Activated naive CD4-positive, alpha-beta T cell treated with anti-CD3 and anti-CD28 coated beads for 36 hours (primary cell): ENCODE data around the gene TUBA3E. TPM values are rescaled to one million over a fixed set of nuclear protein-coding genes. Genes with fewer than 3 reads are reported as not detected.
"Not testable (repeated sequence)": the region's sequence is repeated elsewhere in the genome, so short reads cannot be mapped to it uniquely, and the experiment has no call there.

Experiments used
- CTCF ChIA-PET: fragments of 350-600 bp; sonication (Branson Sonifier 250); formaldehyde crosslinking; loops from one replicate; lab custom pipeline; 2021; ENCODE audit warnings: antibody characterized with exemption; lab: Charles Lee
- DNase-seq: peaks from one replicate; pipeline ENCODE4 v3.0.0-alpha.2; 2020
- H3K27ac Mint-ChIP-seq: one replicate; pipeline ENCODE4 v1.8.0; 2021; ENCODE audit warnings: mild to moderate bottlenecking, mixed read lengths
- H3K27me3 Mint-ChIP-seq: one replicate; pipeline ENCODE4 v1.8.0; 2021; ENCODE audit warnings: low read depth, mixed read lengths
- H3K36me3 Mint-ChIP-seq: one replicate; pipeline ENCODE4 v1.8.0; 2021; ENCODE audit warnings: low read depth, mixed read lengths
- H3K4me1 Mint-ChIP-seq: one replicate; pipeline ENCODE4 v1.8.0; 2021; ENCODE audit warnings: low read depth, mixed read lengths
- H3K4me3 Mint-ChIP-seq: one replicate; pipeline ENCODE4 v1.8.0; 2021; ENCODE audit warnings: mild to moderate bottlenecking, moderate library complexity, mixed read lengths
- H3K9me3 Mint-ChIP-seq: one replicate; pipeline ENCODE4 v1.8.0; 2021; ENCODE audit warnings: mixed read lengths
- intact Hi-C: fragments of 100-400 bp; cut with micrococcal nuclease; formaldehyde crosslinking; loops from one replicate; pipeline ENCODE4 v1.15.1; 2023
- total RNA-seq, 2 experiments: library from RNA; stranded (reverse); gene quantifications; one replicate each; pipeline ENCODE4 v1.2.3, GENCODE V29; 2021

Gene TUBA3E
- not detected for total RNA-seq

DNA sequence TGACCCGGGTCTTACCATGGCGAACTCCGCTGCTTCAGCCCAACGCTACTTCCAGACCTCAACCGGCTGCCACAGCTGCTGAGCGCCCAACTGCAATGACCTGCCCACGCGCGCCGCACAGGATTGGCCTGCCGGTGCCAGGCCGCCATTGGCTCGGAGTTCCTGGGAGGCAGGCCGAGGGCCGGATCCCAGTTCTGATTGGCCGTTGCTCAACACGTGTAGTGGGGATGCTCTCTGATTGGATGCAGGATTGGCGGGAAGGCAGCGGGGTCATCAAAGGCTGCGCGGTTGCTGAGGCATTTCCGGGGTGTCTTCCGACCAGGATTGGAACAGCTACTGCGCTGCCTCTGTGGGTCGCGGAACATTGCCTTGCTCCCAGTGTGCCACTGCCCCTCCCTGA is at the start of gene TUBA3E:
Gene TUBA3E (minus strand): TSS at position 97 of the 400 bp plus-strand sequence. CDS start 79 bp downstream, at position 18.
- no peak within 1 kb of the TSS for H3K27ac Mint-ChIP-seq
- H3K4me3 Mint-ChIP-seq, result no peak within 1 kb of the TSS
- H3K36me3 Mint-ChIP-seq, result no peaks in the 10 kb centered on the region
- H3K4me1 Mint-ChIP-seq, result no peaks in the 10 kb centered on the region
- no peaks in the 10 kb centered on the region for H3K27me3 Mint-ChIP-seq
- no peak for DNase-seq
- no peaks in the 10 kb centered on the region for H3K9me3 Mint-ChIP-seq
- intact Hi-C loops, result no loop called here
- CTCF ChIA-PET, result no interaction called here

DNA sequence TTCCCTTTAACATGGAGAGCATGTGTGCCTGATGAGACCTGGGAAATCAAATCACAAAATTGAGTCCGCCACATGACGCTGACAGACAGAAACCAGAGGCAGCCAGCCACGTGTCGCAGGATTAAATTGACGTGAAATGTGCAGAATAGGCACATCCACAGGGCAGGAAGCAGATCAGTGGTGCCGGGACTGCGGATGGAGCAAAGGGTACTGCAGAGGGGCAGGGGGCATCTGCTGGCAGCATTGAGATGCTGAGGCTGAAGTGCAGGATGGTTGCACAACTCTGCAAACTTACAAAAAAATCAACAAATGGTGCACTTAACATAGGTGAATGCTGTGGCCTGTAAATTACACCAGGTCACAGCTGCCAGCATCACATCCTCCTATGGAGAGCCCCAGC is 48.2 kb upstream of the TUBA3E start:
- Mint-ChIP-seq H3K27ac (no peak overlapping the region), H3K4me1 (no peaks in the 10 kb centered on the region), H3K9me3 (no peaks in the 10 kb centered on the region), H3K36me3 (no peaks in the 10 kb centered on the region), H3K27me3 (peaks cover 28% of the 10 kb centered on the region), H3K4me3 (no peak overlapping the region)
- no peak for DNase-seq
- intact Hi-C loops, result no loop called here
- CTCF ChIA-PET, result no interaction called here

DNA sequence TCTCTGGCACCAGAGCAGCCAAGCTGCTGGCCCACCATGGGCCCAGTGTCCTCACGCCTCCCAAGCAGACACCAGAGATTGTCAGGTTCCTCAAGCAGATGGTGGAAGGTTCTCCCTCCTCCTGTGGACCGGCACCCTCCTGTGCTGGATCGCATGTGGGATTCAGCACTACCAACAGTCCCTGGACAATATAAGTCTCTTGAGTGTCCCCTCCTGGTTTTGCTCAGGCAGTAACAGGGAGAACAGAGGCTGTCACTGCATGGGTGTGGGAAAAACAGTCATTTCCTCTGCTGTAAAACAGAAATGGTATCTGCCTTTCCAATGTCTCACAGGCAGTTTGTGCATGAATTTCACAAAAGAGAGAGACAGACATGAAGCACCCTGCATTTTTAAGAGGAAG is 47.7 kb upstream of the TUBA3E start:
- DNase-seq, result no peak
- Mint-ChIP-seq H3K36me3 (no peaks in the 10 kb centered on the region), H3K9me3 (no peaks in the 10 kb centered on the region), H3K4me3 (no peak overlapping the region), H3K27me3 (peaks cover 25% of the 10 kb centered on the region), H3K4me1 (no peaks in the 10 kb centered on the region), H3K27ac (no peak overlapping the region)
- intact Hi-C loops, result no loop called here
- CTCF ChIA-PET, result no interaction called here

DNA sequence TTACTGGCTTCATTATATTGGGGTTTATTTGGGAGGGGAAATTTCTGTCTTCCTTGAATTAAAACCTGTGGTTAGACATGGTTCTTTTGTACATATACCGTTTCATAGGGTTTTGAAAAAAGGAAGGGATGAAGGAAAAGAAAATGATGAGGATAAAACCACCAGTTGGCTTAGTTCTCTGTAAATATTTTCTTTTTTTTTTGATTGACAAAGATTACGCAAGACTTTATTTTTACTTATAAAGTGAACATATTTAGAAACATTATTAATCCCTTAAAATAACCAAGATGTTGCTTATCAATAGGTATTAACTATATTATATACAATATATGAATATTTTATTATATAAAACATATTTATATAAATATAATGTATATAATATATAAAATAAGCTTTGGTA is 45.1 kb upstream of the TUBA3E start:
- Mint-ChIP-seq H3K9me3 (no peaks in the 10 kb centered on the region), H3K36me3 (no peaks in the 10 kb centered on the region), H3K27me3 (peaks cover 14% of the 10 kb centered on the region), H3K4me1 (no peaks in the 10 kb centered on the region), H3K4me3 (no peak overlapping the region), H3K27ac (no peak overlapping the region)
- intact Hi-C loops, result no loop called here
- DNase-seq, result no peak
- CTCF ChIA-PET, result no interaction called here

DNA sequence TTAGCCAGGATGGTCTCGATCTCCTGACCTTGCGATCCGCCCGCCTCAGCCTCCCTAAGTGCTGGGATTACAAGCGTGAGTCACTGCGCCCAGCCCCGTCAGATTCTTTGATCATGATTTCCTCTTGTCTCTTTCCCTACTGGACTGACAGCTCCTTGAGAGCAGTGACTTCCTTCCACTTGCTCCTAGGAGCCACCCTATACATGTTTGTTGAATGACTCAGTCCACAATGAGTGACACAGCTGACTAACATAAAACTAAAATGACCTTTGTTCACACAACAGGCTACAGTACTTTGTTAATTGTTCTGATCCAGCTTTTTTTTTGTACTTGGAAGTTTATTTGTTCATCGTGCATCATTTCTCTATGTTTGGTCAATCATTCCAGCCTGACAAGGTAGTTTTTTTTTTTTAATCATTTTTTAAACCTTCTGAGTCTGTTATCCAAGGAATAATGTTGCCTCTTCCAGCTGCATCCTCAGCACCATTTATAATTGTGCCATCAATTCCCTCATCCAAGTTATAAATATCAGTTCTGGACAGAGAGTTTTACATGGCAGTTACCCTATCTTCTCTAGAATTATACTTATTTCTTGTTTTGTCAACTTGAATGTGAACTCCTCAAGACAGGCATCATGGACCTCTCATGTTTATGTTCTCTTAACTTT is 42.9 kb upstream of the TUBA3E start:
- Mint-ChIP-seq H3K27me3 (peaks cover 12% of the 10 kb centered on the region), H3K4me3 (no peak overlapping the region), H3K36me3 (no peaks in the 10 kb centered on the region), H3K4me1 (no peaks in the 10 kb centered on the region), H3K9me3 (no peaks in the 10 kb centered on the region), H3K27ac (no peak overlapping the region)
- CTCF ChIA-PET, result no interaction called here
- no peak for DNase-seq
- intact Hi-C loops, result no loop called here

DNA sequence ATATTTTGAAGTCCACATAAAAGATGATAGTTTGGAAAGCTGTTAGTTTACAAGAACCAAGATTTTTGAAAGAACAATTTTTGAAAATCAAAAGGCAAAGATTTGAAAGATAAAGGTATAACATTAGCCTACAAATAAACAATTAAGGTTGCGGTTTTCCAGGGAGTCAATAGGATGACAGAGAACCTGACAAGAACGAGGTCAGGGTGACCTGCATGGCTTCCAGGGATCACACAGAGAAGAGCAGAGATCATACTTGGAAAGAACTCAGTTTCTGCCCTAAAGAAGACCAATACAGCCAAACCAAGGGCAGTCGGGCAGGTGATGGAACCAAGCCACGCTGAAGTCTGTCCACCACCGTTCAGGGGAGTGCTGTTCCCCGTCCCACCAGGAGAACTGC is 41.3 kb upstream of the TUBA3E start:
- H3K4me3 Mint-ChIP-seq, DNase-seq, CTCF ChIA-PET, H3K9me3 Mint-ChIP-seq, H3K4me1 Mint-ChIP-seq, intact Hi-C loops, H3K27me3 Mint-ChIP-seq, H3K36me3 Mint-ChIP-seq, H3K27ac Mint-ChIP-seq: not testable (repeated sequence)

DNA sequence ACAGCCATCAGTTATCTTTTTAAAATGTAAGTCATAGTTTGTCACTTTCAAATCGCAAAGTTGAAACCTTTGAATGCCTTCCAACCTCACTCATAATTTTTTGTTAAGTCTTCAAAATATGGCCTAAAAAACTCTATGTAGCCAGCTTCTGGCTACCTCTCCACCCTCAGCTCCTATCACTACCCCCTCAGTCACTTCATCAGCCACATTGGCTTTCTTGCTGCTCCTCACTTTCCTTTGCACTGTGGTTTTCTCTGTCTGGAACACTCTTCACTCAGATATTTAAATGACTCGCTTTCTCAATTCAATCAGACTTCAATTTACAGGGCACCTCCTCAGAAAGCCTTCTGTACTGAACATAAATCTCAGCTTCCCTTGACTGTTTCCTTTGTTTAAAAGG is 34.8 kb upstream of the TUBA3E start:
- H3K27me3 Mint-ChIP-seq, result peaks cover 11% of the 10 kb centered on the region
- H3K36me3 Mint-ChIP-seq, CTCF ChIA-PET, H3K9me3 Mint-ChIP-seq, DNase-seq, intact Hi-C loops, H3K4me1 Mint-ChIP-seq, H3K27ac Mint-ChIP-seq, H3K4me3 Mint-ChIP-seq: not testable (repeated sequence)

DNA sequence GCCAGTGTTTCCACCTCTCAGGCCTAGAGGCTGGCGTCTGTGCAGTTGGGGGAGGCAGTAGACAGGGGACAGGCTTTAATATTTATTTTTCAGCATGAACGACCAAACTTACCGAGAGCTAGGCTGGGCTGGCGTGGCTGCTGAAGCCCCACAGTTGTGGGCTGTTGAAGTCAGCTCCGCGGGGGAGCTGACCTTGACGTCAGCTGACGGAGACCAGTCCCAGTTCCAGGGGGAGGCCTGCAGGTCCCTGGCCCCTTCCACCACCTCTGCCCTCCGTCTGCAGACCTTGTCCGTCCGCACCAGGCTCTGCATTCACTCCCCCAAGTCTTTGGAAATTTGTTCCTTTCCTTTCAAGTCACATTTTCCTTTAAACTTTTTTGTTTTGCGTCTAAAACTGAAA is 33.4 kb upstream of the TUBA3E start:
- CTCF ChIA-PET, result no interaction called here
- H3K9me3 Mint-ChIP-seq, result no peaks in the 10 kb centered on the region

DNA sequence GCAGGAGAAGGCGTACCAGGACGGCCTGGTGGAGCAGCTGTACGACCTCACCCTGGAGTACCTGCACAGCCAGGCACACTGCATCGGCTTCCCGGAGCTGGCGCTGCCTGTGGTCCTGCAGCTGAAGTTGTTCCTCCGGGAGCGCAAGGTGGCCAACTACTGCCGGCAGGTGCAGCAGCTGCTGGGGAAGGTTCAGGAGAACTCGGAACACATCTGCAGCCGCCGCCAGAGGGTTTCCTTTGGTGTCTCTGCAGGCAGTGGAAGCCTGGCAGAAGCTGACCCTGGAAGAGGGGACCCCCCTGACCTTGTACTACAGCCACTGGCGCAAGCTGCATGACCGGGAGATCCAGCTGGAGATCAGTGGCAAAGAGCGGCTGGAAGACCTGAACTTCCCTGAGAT is 32.7 kb upstream of the TUBA3E start:
- H3K36me3 Mint-ChIP-seq, intact Hi-C loops, H3K27me3 Mint-ChIP-seq, H3K9me3 Mint-ChIP-seq, DNase-seq, CTCF ChIA-PET, H3K4me1 Mint-ChIP-seq, H3K4me3 Mint-ChIP-seq, H3K27ac Mint-ChIP-seq: not testable (repeated sequence)

More for the DNA sequence above, 33.4 kb upstream of the TUBA3E start:
- H3K27me3 Mint-ChIP-seq, result peaks cover 8% of the 10 kb centered on the region
- intact Hi-C loops, result no loop called here
- H3K27ac Mint-ChIP-seq, result no peak overlapping the region
- no peak overlapping the region for H3K4me3 Mint-ChIP-seq
- no peaks in the 10 kb centered on the region for H3K4me1 Mint-ChIP-seq
- no peaks in the 10 kb centered on the region for H3K36me3 Mint-ChIP-seq
- DNase-seq, result no peak

DNA sequence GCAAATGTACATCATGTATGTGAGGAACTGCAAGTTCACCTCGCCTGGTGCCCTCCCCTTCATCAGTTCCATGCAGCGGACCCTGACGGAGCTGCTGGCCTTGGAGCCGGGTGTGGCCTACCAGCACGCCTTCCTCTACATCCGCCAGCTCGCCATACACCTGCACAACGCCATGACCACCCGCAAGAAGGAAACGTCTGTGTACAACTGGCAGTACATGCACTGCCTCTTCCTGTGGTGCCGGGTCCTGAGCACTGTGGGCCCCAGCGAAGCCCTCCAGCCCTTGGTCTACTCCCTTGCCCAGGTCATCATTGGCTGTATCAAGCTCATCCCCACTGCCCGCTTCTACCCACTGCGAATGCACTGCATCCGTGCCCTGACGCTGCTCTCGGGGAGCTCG is 32.1 kb upstream of the TUBA3E start:
- CTCF ChIA-PET, H3K4me1 Mint-ChIP-seq, intact Hi-C loops, H3K9me3 Mint-ChIP-seq, DNase-seq, H3K27me3 Mint-ChIP-seq, H3K4me3 Mint-ChIP-seq, H3K36me3 Mint-ChIP-seq, H3K27ac Mint-ChIP-seq: not testable (repeated sequence)

DNA sequence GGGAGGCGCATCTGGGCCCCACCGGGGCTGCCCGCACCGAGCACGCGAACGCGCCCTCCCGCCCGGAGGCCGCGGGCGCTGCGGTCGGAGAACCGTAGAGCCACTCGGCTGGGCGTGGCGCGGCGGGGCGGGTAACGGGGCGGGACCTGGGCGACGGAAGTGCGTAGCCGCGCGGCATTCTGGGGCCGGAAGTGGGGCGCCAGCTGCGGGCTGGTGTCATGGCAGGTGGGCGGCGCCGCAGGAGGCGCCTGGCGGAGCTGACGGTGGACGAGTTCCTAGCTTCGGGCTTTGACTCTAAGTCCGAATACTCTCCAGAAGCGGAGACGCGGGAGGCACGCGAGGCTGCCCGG is 30.9 kb upstream of the TUBA3E start:
- CTCF ChIA-PET, H3K27me3 Mint-ChIP-seq, intact Hi-C loops, H3K9me3 Mint-ChIP-seq, H3K27ac Mint-ChIP-seq, H3K36me3 Mint-ChIP-seq, H3K4me3 Mint-ChIP-seq, H3K4me1 Mint-ChIP-seq, DNase-seq: not testable (repeated sequence)

DNA sequence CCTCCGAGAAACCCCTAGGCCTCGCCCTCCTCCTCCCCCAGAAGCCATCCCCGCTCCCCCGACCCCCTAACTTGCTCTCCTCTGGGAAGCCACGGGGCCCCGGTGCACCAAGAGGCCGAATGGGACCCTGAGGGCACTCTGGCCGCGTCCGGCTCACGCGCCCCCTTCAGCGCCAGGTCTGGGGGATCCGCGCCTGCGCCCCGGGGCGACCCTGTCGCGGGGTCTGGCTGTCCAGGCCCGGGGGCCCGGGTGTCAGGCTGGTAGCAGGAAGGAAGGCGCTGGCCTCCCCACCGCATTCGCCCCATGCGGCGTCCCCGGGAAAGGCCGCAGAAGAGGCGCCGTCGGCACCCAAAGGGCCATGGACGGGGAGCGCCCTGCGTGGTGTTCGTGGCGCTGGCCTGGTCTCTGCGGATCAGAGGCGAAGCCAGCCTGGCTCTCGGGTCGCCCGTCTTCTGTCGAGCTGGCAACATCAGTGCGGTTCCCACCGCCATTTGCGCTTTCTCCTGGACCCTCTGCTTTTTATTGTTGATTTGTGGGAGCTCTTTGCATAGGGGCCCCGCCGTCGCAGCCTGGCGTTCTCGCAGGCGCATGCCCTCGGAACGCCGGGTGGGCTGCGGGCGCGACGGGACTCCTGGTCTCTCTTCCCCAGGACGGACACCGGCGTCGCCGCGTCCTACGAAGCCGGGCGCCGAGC is 30.4 kb upstream of the TUBA3E start:
- intact Hi-C loops, DNase-seq: not testable (repeated sequence)

DNA sequence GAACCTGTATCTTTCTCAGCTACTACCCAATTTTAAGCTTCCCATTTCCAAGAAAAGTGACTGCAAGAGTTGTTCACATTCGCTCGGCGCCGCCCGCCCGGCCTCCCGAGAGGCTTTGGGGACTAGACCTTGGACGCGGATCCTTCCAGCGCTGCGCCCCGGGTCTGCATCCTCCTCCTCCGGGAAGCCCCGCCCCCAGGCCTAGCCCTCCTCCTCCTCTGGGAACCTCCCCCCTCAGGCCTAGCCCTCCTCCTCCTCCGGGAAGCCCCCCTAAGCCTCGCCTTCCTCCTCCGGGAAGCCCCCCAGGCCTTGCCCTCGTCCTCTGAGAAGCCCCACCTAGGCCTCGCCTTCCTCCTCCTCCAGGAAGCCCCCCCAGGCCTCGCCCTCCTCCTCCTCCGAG is 29.8 kb upstream of the TUBA3E start:
- H3K4me1 Mint-ChIP-seq, H3K4me3 Mint-ChIP-seq, H3K27me3 Mint-ChIP-seq, H3K9me3 Mint-ChIP-seq, H3K27ac Mint-ChIP-seq, intact Hi-C loops, CTCF ChIA-PET, DNase-seq, H3K36me3 Mint-ChIP-seq: not testable (repeated sequence)

More for the DNA sequence above, 30.4 kb upstream of the TUBA3E start:
- H3K27me3 Mint-ChIP-seq, H3K9me3 Mint-ChIP-seq, H3K36me3 Mint-ChIP-seq, H3K27ac Mint-ChIP-seq, H3K4me1 Mint-ChIP-seq, H3K4me3 Mint-ChIP-seq, CTCF ChIA-PET: not testable (repeated sequence)
